HepG2 (cell line): Measurements from ENCODE around the gene NFATC4. TPM values are rescaled to one million over a fixed set of nuclear protein-coding genes. Genes with fewer than 3 reads are reported as not detected.

Experiments
- CBFB ChIP-seq: sonication (generic); formaldehyde crosslinking; IDR thresholded peaks from 2 replicates; pipeline ENCODE4 v1.4.0; 2020; ENCODE audit warnings: missing genetic modification reagents
- CBX2 ChIP-seq, 2 experiments: fragments of 200-600 bp in 1 of 2; sonication (generic); formaldehyde crosslinking in 1 of 2; IDR thresholded peaks; 2 replicates each; pipeline versions ENCODE4 v1.7.0 to v1.8.1; 2018 to 2022; ENCODE audit warnings: low read depth in 2 of 2, low read length in 1 of 2, mild to moderate bottlenecking in 1 of 2, missing genetic modification reagents in 1 of 2
- CEBPB ChIP-seq: IDR thresholded peaks from 2 replicates; pipeline ENCODE4 v1.6.1; 2011; ENCODE audit warnings: low read depth, low read length, improper control_type of control experiment, borderline replicate concordance
- DNMT3B ChIP-seq: conservative IDR thresholded peaks from 2 replicates; pipeline ENCODE4 v1.6.1; 2016; ENCODE audit warnings: missing biosample characterization, control low read depth
- GATAD2A ChIP-seq: IDR thresholded peaks from 2 replicates; pipeline ENCODE4 v1.6.1; 2016
- HNF4A ChIP-seq: sonication (generic); formaldehyde crosslinking; IDR thresholded peaks from 2 replicates; pipeline ENCODE4 v1.4.0; 2020; ENCODE audit warnings: missing genetic modification reagents
- IKZF1 ChIP-seq: fragments of 450-650 bp; IDR thresholded peaks from 2 replicates; pipeline ENCODE4 v1.7.1; 2016
- KLF13 ChIP-seq: sonication (generic); formaldehyde crosslinking; IDR thresholded peaks from 2 replicates; pipeline ENCODE4 v1.4.0; 2020; ENCODE audit warnings: mild to moderate bottlenecking, missing genetic modification reagents
- MAFG ChIP-seq: sonication (generic); formaldehyde crosslinking; IDR thresholded peaks from 2 replicates; pipeline ENCODE4 v1.5.1; 2020; ENCODE audit warnings: mild to moderate bottlenecking, missing genetic modification reagents
- MED13 ChIP-seq: sonication (generic); formaldehyde crosslinking; IDR thresholded peaks from 2 replicates; pipeline ENCODE4 v1.5.0; 2020; ENCODE audit warnings: missing genetic modification reagents
- NCOA5 ChIP-seq: sonication (generic); formaldehyde crosslinking; IDR thresholded peaks from 2 replicates; pipeline ENCODE4 v1.4.0; 2020; ENCODE audit warnings: missing genetic modification reagents
- NFE2L2 ChIP-seq: fragments of 150-350 bp; IDR thresholded peaks from 2 replicates; pipeline ENCODE4 v1.6.1; 2014; ENCODE audit warnings: low read length
- NFIB ChIP-seq: sonication (generic); formaldehyde crosslinking; IDR thresholded peaks from 2 replicates; pipeline ENCODE4 v1.9.0; 2021; ENCODE audit warnings: missing genetic modification reagents, mild to moderate bottlenecking, borderline replicate concordance
- NR1H2 ChIP-seq: sonication (generic); formaldehyde crosslinking; IDR thresholded peaks from 2 replicates; pipeline ENCODE4 v1.8.1; 2022; ENCODE audit warnings: low read depth, missing genetic modification reagents, borderline replicate concordance
- NRL ChIP-seq: sonication (generic); formaldehyde crosslinking; IDR thresholded peaks from 2 replicates; pipeline ENCODE4 v1.5.0; 2020; ENCODE audit warnings: missing genetic modification reagents, mild to moderate bottlenecking, moderate library complexity, borderline replicate concordance
- PHF20 ChIP-seq: sonication (generic); formaldehyde crosslinking; IDR thresholded peaks from 2 replicates; pipeline ENCODE4 v1.5.0; 2020; ENCODE audit warnings: mild to moderate bottlenecking, missing genetic modification reagents
- PHF5A ChIP-seq: IDR thresholded peaks from one replicate; pipeline ENCODE4 v1.6.1; 2018; ENCODE audit warnings: low read depth, missing genetic modification reagents; ENCODE audit not compliant: unreplicated experiment
- RFX1 ChIP-seq: fragments of 450-650 bp; IDR thresholded peaks from 2 replicates; pipeline ENCODE4 v1.6.1; 2017
- RFXAP ChIP-seq: sonication (generic); formaldehyde crosslinking; IDR thresholded peaks from 2 replicates; pipeline ENCODE4 v1.4.0; 2020; ENCODE audit warnings: missing genetic modification reagents, borderline replicate concordance
- SKI ChIP-seq: fragments of 450-650 bp; IDR thresholded peaks from one replicate; pipeline ENCODE4 v1.6.1; 2018; ENCODE audit warnings: mild to moderate bottlenecking; ENCODE audit not compliant: partially characterized antibody
- SMARCE1 ChIP-seq: fragments of 450-650 bp; IDR thresholded peaks from 2 replicates; pipeline ENCODE4 v1.6.1; 2017; ENCODE audit warnings: borderline replicate concordance
- SOX5 ChIP-seq: IDR thresholded peaks from 2 replicates; pipeline ENCODE4 v1.6.1; 2016; ENCODE audit warnings: borderline replicate concordance
- SSRP1 ChIP-seq: IDR thresholded peaks from 2 replicates; pipeline ENCODE4 v1.6.1; 2016; ENCODE audit warnings: control low read depth
- TBL1XR1 ChIP-seq: fragments of 150-350 bp; IDR thresholded peaks from 2 replicates; pipeline ENCODE4 v1.6.1; 2014; ENCODE audit warnings: borderline replicate concordance, low read length; ENCODE audit not compliant: partially characterized antibody
- THAP11 ChIP-seq: IDR thresholded peaks from 2 replicates; pipeline ENCODE4 v1.6.1; 2016; ENCODE audit warnings: missing biosample characterization, missing genetic modification reagents
- XRCC5 ChIP-seq: fragments of 200-400 bp; formaldehyde crosslinking; optimal IDR thresholded peaks from 2 replicates; pipeline ENCODE3; 2017; ENCODE audit warnings: mild to moderate bottlenecking, low read length
- ZBTB20 ChIP-seq: sonication (generic); formaldehyde crosslinking; IDR thresholded peaks from 2 replicates; pipeline ENCODE4 v1.8.1; 2023; ENCODE audit warnings: missing genetic modification reagents, low read depth, mild to moderate bottlenecking, borderline replicate concordance
- ZFP41 ChIP-seq: sonication (generic); formaldehyde crosslinking; IDR thresholded peaks from 2 replicates; pipeline ENCODE4 v1.4.0; 2020; ENCODE audit warnings: mild to moderate bottlenecking, missing genetic modification reagents, borderline replicate concordance
- ZNF205 ChIP-seq: IDR thresholded peaks from 2 replicates; pipeline ENCODE4 v1.6.1; 2018; ENCODE audit warnings: missing biosample characterization, missing genetic modification reagents
- ZNF44 ChIP-seq: sonication (generic); formaldehyde crosslinking; IDR thresholded peaks from 2 replicates; pipeline ENCODE4 v1.5.1; 2020; ENCODE audit warnings: mild to moderate bottlenecking, missing genetic modification reagents
- ZNF460 ChIP-seq: sonication (generic); formaldehyde crosslinking; IDR thresholded peaks from 2 replicates; pipeline ENCODE4 v1.5.1; 2020; ENCODE audit warnings: missing genetic modification reagents, mild to moderate bottlenecking, borderline replicate concordance
- ZNF614 ChIP-seq: IDR thresholded peaks from 2 replicates; pipeline ENCODE4 v1.6.1; 2018; ENCODE audit warnings: missing biosample characterization, missing genetic modification reagents, inconsistent platforms, borderline replicate concordance
- ZNF782 ChIP-seq: sonication (generic); formaldehyde crosslinking; IDR thresholded peaks from 2 replicates; pipeline ENCODE4 v1.4.0; 2020; ENCODE audit warnings: missing genetic modification reagents, mild to moderate bottlenecking, borderline replicate concordance
- polyA plus RNA-seq, 8 experiments: library from polyadenylated mRNA; depleted of rRNA in 3 of 8; stranded (reverse) in 7 of 8; unstranded in 1 of 8; fragments of >200 nt; fragmentation: Illumina TruSeq in 4 of 8; extraction: Trizol in 4 of 8; gene quantifications; 2 replicates each; pipeline versions ENCODE4 v1.2.1 to v1.2.3, GENCODE V29; 2011 to 2016; ENCODE audit warnings: low read depth in 4 of 8, missing spikeins in 1 of 8, mixed read lengths in 1 of 8; ENCODE audit not compliant: insufficient read depth in 1 of 8
- total RNA-seq, 5 experiments: library from RNA; depleted of rRNA; stranded (reverse); fragments of >200 nt; fragmentation: Illumina TruSeq; extraction: Trizol; gene quantifications; 2 replicates each; pipeline ENCODE4 v1.2.3, GENCODE V29; 2016; ENCODE audit warnings: low read depth in 1 of 5
- TF ChIP-seq, protein P1 (sequence below): sonication (generic); formaldehyde crosslinking; IDR thresholded peaks from 2 replicates; pipeline ENCODE4 v1.8.0; 2022; ENCODE audit warnings: mild to moderate bottlenecking, missing genetic modification reagents, moderate library complexity

The NFATC4 gene
- total and polyA plus RNA-seq, 2 of the 13 experiments (the other 11 are each of a cell fraction or from before 2014, with no cell fraction given) = 0.04 to 0.15 TPM

DNA sequence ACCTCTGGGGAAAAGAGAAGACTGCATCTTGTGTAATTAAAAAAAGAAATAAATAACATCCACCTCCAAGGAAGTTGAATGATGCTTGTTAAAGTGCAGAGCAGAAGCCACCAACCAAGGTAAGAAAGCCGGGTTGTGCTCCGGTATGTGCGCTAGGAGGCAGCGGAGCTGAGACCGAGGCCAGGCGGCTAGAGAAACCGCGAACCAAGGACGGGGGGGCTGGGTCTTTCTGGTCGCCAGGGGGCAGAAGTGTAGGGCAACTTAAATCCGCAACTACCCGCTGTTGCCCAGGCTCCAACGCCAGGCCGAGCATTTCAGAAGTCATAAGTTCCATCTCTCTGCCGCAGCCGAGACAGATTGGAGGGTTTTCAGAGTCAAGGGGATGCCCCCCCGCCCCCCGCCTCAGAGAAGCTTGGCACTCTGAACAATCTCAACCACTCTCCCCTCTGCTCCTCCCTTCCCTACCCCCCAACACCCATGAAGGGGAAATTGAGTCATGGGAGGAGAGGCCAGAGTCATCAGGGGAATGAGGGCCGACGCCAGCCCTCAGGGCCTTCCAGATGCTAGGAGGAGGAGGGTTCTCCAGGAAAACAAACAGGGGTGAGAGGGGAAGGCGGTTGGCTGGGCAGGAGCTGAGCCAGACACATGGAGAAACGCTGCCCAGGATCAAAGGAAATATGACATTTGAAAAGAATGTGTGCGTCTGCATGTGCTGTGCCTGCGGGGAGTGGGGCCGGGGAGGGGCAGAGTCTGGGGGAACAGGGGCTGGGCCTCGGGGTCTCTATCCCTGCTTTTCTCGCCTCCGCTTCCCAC is 2.2 kb upstream of the NFATC4 start (continued):
- TF ChIP-seq ZBTB20 = peak; percentile 41; the same call in 1 of the 2 replicates
- TF ChIP-seq CEBPB = no peak
- peak; percentile 52; the same call in 1 of the 2 replicates for TF ChIP-seq HNF4A (CRISPR knock-in tag)
- TF ChIP-seq ZNF205 (CRISPR knock-in tag) = peak; percentile 91; the same call in 1 of the 2 replicates
- no peak for TF ChIP-seq SMARCE1
- TF ChIP-seq ZNF44 (CRISPR knock-in tag) = no peak; the same call in 1 of the 2 replicates
- TF ChIP-seq SOX5 = peak; percentile 47; the same call in 1 of the 2 replicates
- no peak for TF ChIP-seq NCOA5 (CRISPR knock-in tag)
- TF ChIP-seq SSRP1 (CRISPR knock-in tag) = peak; percentile 96
- TF ChIP-seq MAFG (CRISPR knock-in tag) = no peak
- TF ChIP-seq NR1H2 (CRISPR knock-in tag) = no peak
- TF ChIP-seq DNMT3B = no peak
- peak; percentile 87; the same call in 1 of the 2 replicates for TF ChIP-seq RFXAP (CRISPR knock-in tag)
- peak; percentile 96 for TF ChIP-seq CBFB (CRISPR knock-in tag)
- peak; percentile 51 for TF ChIP-seq SKI
- TF ChIP-seq PHF5A (CRISPR knock-in tag) = peak; percentile 87
- TF ChIP-seq KLF13 (CRISPR knock-in tag) = no peak
- TF ChIP-seq NFIB (CRISPR knock-in tag) = no peak
- peak; percentile 79; the same call in 1 of the 2 replicates for TF ChIP-seq ZNF782 (CRISPR knock-in tag)
- 0 out of 2 replicates have a peak, but pooled peaks have one; percentile 29 for TF ChIP-seq MED13 (CRISPR knock-in tag)
- TF ChIP-seq, protein P1, sequence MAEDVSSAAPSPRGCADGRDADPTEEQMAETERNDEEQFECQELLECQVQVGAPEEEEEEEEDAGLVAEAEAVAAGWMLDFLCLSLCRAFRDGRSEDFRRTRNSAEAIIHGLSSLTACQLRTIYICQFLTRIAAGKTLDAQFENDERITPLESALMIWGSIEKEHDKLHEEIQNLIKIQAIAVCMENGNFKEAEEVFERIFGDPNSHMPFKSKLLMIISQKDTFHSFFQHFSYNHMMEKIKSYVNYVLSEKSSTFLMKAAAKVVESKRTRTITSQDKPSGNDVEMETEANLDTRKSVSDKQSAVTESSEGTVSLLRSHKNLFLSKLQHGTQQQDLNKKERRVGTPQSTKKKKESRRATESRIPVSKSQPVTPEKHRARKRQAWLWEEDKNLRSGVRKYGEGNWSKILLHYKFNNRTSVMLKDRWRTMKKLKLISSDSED (CRISPR knock-in tag) = no peak
- peak; percentile 87 for TF ChIP-seq GATAD2A
- no peak for TF ChIP-seq ZFP41 (CRISPR knock-in tag)
- TF ChIP-seq XRCC5 = peak; percentile 100
- TF ChIP-seq ZNF460 (CRISPR knock-in tag) = no peak
- TF ChIP-seq TBL1XR1 = peak; percentile 82
- peak; percentile 77 for TF ChIP-seq THAP11 (CRISPR knock-in tag)
- no peak for TF ChIP-seq CBX2 (IDR thresholded peaks at IDR 0.05; ENCODE audit: low read depth, low read length)
- TF ChIP-seq CBX2 (CRISPR knock-in tag; IDR thresholded peaks at IDR 0.05; ENCODE audit: low read depth) = no peak
- no peak for TF ChIP-seq NFE2L2
- TF ChIP-seq RFX1 = no peak
- peak; percentile 21; the same call in 1 of the 2 replicates for TF ChIP-seq PHF20 (CRISPR knock-in tag)
- peak; percentile 89; the same call in 1 of the 2 replicates for TF ChIP-seq ZNF614 (CRISPR knock-in tag)
- no peak for TF ChIP-seq IKZF1
- TF ChIP-seq NRL (CRISPR knock-in tag) = peak; percentile 66; the same call in 1 of the 2 replicates
